Cardiac muscle cell (in vitro differentiated cells and primary cell): ENCODE data around the gene LTF. TPM values are rescaled to one million over a fixed set of nuclear protein-coding genes. Genes with fewer than 3 reads are reported as not detected.

Source experiments
- DNase-seq, 2 donors: peaks; one replicate each; pipeline versions ENCODE4 v3.0.0 to v3.0.0-alpha.2; 2010 to 2017; ENCODE audit warnings: low read depth in 1 of 2, low spot score in 1 of 2
- H3K27ac ChIP-seq: fragments of 200-600 bp; sonication (generic); 2 replicates; pipeline ENCODE4 v1.5.1; 2016
- H3K27me3 ChIP-seq: fragments of 200-600 bp; sonication (generic); 2 replicates; pipeline ENCODE4 v1.6.0; 2016; ENCODE audit warnings: control low read depth
- H3K36me3 ChIP-seq: fragments of 200-600 bp; sonication (generic); 2 replicates; pipeline ENCODE4 v1.5.1; 2016; ENCODE audit warnings: control low read depth
- H3K4me1 ChIP-seq: fragments of 200-600 bp; sonication (generic); 2 replicates; pipeline ENCODE4 v1.8.1; 2017; ENCODE audit warnings: low read depth, mild to moderate bottlenecking, mixed run types
- H3K4me3 ChIP-seq: fragments of 200-600 bp; sonication (generic); 2 replicates; pipeline ENCODE4 v1.5.1; 2016; ENCODE audit warnings: mild to moderate bottlenecking
- H3K9me3 ChIP-seq: fragments of 200-600 bp; sonication (generic); 2 replicates; pipeline ENCODE4 v1.5.1; 2017; ENCODE audit warnings: low read depth, mild to moderate bottlenecking, control low read depth
- CTCF ChIP-seq: IDR thresholded peaks from 2 replicates; pipeline ENCODE4 v1.5.1; 2012; ENCODE audit warnings: low read depth, mild to moderate bottlenecking, low read length
- polyA plus RNA-seq: library from polyadenylated mRNA; unstranded; fragments of >200 nt; fragmentation: Nextera tagmentation; extraction: Ambion mirVana; gene quantifications from 2 replicates; pipeline ENCODE4 v1.2.1, GENCODE V29; 2016
- total RNA-seq: library from RNA; depleted of rRNA; stranded (reverse); fragments of >200 nt; gene quantifications from 2 replicates; pipeline ENCODE4 v1.2.3, GENCODE V29; 2016

LTF gene
- total and polyA plus RNA-seq, 2 experiments from 2014 or later, result not detected

- H3K27me3 ChIP-seq, result no peaks in the 10 kb centered on the region
- peaks cover 22% of the 10 kb centered on the region for H3K4me1 ChIP-seq
- H3K4me3 ChIP-seq, result no peak overlapping the region
- H3K27ac ChIP-seq, result no peak overlapping the region
- H3K36me3 ChIP-seq, result no peaks in the 10 kb centered on the region
- no peaks in the 10 kb centered on the region for H3K9me3 ChIP-seq
- no peak for TF ChIP-seq CTCF
- no peak for DNase-seq
These were observed 42.1 kb downstream of the LTF start for GRCh38 chr3:46422617-46423016.

- no peaks in the 10 kb centered on the region for H3K9me3 ChIP-seq
- peaks cover 25% of the 10 kb centered on the region for H3K4me1 ChIP-seq
- no peak for DNase-seq
- H3K27me3 ChIP-seq, result no peaks in the 10 kb centered on the region
- H3K4me3 ChIP-seq, result no peak overlapping the region
- no peak overlapping the region for H3K27ac ChIP-seq
- no peak for TF ChIP-seq CTCF
- no peaks in the 10 kb centered on the region for H3K36me3 ChIP-seq
These were observed 43.8 kb downstream of the LTF start for GRCh38 chr3:46420931-46421330.

- H3K9me3 ChIP-seq, result no peaks in the 10 kb centered on the region
- no peak for DNase-seq
- H3K36me3 ChIP-seq, result no peaks in the 10 kb centered on the region
- no peaks in the 10 kb centered on the region for H3K27me3 ChIP-seq
- H3K27ac ChIP-seq, result no peak overlapping the region
- H3K4me1 ChIP-seq, result peaks cover 34% of the 10 kb centered on the region
- TF ChIP-seq CTCF, result no peak
- H3K4me3 ChIP-seq, result no peak overlapping the region
These were observed 44.9 kb downstream of the LTF start for GRCh38 chr3:46419816-46420215.

GRCh38 chr3:46417841-46418611 is 46.7 kb downstream of the LTF start:
- Histone ChIP-seq H3K36me3 (no peaks in the 10 kb centered on the region), H3K9me3 (no peaks in the 10 kb centered on the region), H3K27me3 (no peaks in the 10 kb centered on the region), H3K27ac (peak overlapping the region; percentile 68), H3K4me3 (no peak overlapping the region), H3K4me1 (peaks cover 51% of the 10 kb centered on the region)
- TF ChIP-seq CTCF, result no peak
- no peak for DNase-seq

GRCh38 chr3:46416811-46417510 is 47.7 kb downstream of the LTF start:
- Histone ChIP-seq H3K4me1 (peaks cover 62% of the 10 kb centered on the region), H3K27me3 (no peaks in the 10 kb centered on the region), H3K9me3 (no peaks in the 10 kb centered on the region), H3K27ac (peak overlapping the region; percentile 68), H3K36me3 (no peaks in the 10 kb centered on the region), H3K4me3 (no peak overlapping the region)
- peak in 1 of 2 donors; percentile 54 for DNase-seq
- TF ChIP-seq CTCF, result no peak
